ENCODE data around the gene GPR55. TPM values are rescaled to one million over a fixed set of nuclear protein-coding genes. Genes with fewer than 3 reads are reported as not detected.

The GPR55 gene
- total RNA-seq, 1 experiment from 2014 or later = not detected

DNA sequence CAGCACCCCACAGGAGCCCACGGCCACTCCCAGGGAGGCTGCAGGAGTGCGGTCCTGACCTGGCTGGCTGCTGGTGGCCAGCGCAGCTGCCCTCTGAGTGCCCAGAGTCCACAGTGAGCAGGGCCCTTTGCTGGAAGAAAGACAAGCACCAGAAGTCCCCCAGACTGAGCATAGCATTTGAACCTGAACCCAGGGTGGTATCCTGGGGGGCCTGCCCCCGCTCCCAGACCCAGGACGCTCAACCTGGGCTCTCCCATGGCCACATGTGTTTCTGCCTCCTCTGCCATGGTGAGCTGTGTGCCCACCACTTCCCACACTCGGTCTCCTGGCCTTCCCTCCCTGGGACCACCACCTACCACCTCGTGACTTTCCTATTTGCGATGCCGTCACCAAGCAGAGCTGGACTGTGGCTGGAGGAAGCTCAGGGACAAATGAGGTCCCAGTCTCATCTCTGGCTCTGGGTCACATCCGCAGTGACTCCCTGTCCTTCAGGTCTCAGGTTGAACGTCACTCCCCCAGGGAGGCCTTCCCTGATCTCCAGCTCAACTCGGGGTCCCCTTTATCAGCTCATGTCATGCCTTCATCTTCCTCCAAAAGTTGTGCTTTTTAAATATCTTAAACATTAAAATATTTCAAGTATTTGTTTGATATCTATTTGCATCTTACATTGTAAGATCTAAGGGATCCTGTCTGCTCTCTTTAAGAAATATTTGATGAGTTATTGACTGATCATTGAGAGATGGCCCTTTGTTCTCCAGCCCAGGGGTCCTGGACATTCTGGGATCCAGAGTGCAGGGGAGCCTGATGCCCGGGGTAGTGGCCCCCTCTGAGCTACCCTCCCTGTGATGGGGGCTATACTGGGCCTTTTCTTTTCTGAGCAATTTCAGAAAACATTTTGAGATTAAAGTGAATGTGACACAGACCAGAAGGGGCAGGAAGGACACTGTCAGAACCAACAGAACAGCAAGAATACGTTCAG lies 16.4 kb upstream of the GPR55 start:
- Histone ChIP-seq H3K9me3 (ENCODE audit: control insufficient read depth, low read depth, low read length) (no peaks in the 10 kb centered on the region), H4K20me1 (ENCODE audit: control insufficient read depth, insufficient read depth, insufficient read length) (no peaks in the 10 kb centered on the region), H2BK120ac (ENCODE audit: low read depth, low read length, poor library complexity, severe bottlenecking) (no peak overlapping the region), H2BK15ac (ENCODE audit: low read depth, low read length) (no peak overlapping the region; the same call in 1 of the 2 replicates), H3K14ac (ENCODE audit: insufficient read depth, low read length) (no peak overlapping the region; the same call in 1 of the 2 replicates), H3K18ac (ENCODE audit: insufficient read length, low read depth, low read length) (no peak overlapping the region), H2BK12ac (ENCODE audit: insufficient read length, low read depth, low read length) (no peak overlapping the region), H3K27me3 (ENCODE audit: insufficient read depth, low read length) (no peaks in the 10 kb centered on the region), H3K9ac (ENCODE audit: extremely low read depth, insufficient read length, low read length) (no peak overlapping the region), H3K56ac (ENCODE audit: insufficient read length, low read depth, low read length) (no peak overlapping the region), H3K4me2 (ENCODE audit: insufficient read depth, insufficient read length, low read length) (no peak overlapping the region), H3K4me1 (ENCODE audit: insufficient read depth, low read length) (no peaks in the 10 kb centered on the region), H3K27ac (ENCODE audit: insufficient read length, low read depth, low read length) (no peak overlapping the region), H3K23ac (ENCODE audit: insufficient read length, low read depth, low read length) (no peak overlapping the region), H3K79me2 (ENCODE audit: insufficient read depth, low read length) (no peaks in the 10 kb centered on the region), H2AFZ (ENCODE audit: low read length) (no peak overlapping the region), H3K4ac (ENCODE audit: low read depth, low read length) (no peak overlapping the region), H4K8ac (replicated peaks; ENCODE audit: insufficient read length, low read depth, low read length) (no peak overlapping the region), H2BK20ac (ENCODE audit: low read depth, low read length, poor library complexity, severe bottlenecking) (no peak overlapping the region), H2AK5ac (ENCODE audit: insufficient read length, low read length) (no peak overlapping the region), H4K91ac (ENCODE audit: insufficient read length, low read depth, low read length) (no peak overlapping the region), H3T11ph (ENCODE audit: low read length) (no peak overlapping the region), H4K5ac (ENCODE audit: insufficient read length, low read depth, low read length) (no peak overlapping the region), H2BK5ac (ENCODE audit: insufficient read length, low read length) (no peak overlapping the region), H3K23me2 (ENCODE audit: insufficient read length, low read depth, low read length, poor library complexity, severe bottlenecking) (no peaks in the 10 kb centered on the region), H3K79me1 (ENCODE audit: insufficient read depth, low read depth, low read length, poor library complexity, severe bottlenecking) (no peaks in the 10 kb centered on the region)
- H3K27me3 Mint-ChIP-seq (ENCODE audit: low read depth) = peaks cover 4% of the 10 kb centered on the region
- peaks cover 0 to 5% of the 10 kb centered on the region in 2 experiments; a peak in 3 of 4 replicates for H3K4me1 Mint-ChIP-seq
- no peak for DNase-seq
- peak overlapping the region in 1 of 3 experiments; percentile 79; a peak in 1 of 7 replicates for H3K27ac Mint-ChIP-seq
- TF ChIP-seq, protein P1, sequence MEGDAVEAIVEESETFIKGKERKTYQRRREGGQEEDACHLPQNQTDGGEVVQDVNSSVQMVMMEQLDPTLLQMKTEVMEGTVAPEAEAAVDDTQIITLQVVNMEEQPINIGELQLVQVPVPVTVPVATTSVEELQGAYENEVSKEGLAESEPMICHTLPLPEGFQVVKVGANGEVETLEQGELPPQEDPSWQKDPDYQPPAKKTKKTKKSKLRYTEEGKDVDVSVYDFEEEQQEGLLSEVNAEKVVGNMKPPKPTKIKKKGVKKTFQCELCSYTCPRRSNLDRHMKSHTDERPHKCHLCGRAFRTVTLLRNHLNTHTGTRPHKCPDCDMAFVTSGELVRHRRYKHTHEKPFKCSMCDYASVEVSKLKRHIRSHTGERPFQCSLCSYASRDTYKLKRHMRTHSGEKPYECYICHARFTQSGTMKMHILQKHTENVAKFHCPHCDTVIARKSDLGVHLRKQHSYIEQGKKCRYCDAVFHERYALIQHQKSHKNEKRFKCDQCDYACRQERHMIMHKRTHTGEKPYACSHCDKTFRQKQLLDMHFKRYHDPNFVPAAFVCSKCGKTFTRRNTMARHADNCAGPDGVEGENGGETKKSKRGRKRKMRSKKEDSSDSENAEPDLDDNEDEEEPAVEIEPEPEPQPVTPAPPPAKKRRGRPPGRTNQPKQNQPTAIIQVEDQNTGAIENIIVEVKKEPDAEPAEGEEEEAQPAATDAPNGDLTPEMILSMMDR (conservative IDR thresholded peaks at IDR 0.05) = no peak
- WGBS (ENCODE audit: extremely low coverage, insufficient read length, low lambda C conversion rate) = no CpG with 5 or more reads among the region's 14 CpGs
- peaks cover 0 to 5% (median 2%) of the 10 kb centered on the region in 3 experiments; a peak in 3 of 7 replicates for H3K36me3 Mint-ChIP-seq (ENCODE audit: insufficient read depth in 1 of 3, low read depth in 3 of 3)
- peaks cover 12 to 17% of the 10 kb centered on the region in 2 experiments; a peak in 4 of 5 replicates for H3K9me3 Mint-ChIP-seq
- no peak overlapping the region for H3K4me3 Mint-ChIP-seq
